Smooth muscle cell of the brain vasculature (primary cell): ENCODE data around the gene TSR1.

Source experiments
- DNase-seq: peaks from one replicate; pipeline ENCODE4 v3.0.0-alpha.2; 2012; ENCODE audit warnings: low read depth, low spot score

TSR1 gene

DNA sequence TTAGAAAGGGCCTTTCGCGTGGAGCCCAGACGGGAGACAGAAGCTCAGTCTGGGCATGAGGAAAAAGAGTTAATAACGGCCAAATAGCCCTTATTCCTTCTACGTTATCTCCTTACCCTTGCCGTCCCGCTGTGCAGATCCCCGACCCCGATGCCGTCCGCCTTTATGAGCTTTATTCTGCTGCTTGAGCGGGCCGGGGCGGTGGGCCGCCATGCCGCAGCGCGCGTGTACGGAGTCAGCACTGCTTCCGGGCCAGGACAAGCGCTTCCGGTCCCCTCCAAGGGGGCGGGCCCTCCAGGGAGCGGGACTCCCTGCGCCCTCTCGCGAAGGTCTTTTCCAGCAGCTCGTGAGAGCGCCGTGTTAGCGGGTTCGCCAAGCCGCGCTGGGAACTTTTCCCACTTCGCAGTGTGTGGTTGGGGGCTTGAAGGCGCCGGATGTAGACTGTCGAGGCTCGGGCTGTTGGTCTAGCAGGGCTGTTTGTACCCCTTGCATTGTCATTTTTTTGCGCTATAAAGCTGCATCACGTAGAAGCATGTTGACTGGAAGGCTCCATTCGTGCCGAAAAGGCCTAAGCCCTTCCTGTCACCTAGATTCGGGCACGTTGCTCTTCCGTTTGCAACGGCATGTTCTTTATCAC lies at the start of gene TSR1:
TSR1 (minus strand) TSS at position 243 of the 637 bp plus-strand sequence; CDS start at position 213, 30 bp downstream.
- peak; percentile 74 for DNase-seq

DNA sequence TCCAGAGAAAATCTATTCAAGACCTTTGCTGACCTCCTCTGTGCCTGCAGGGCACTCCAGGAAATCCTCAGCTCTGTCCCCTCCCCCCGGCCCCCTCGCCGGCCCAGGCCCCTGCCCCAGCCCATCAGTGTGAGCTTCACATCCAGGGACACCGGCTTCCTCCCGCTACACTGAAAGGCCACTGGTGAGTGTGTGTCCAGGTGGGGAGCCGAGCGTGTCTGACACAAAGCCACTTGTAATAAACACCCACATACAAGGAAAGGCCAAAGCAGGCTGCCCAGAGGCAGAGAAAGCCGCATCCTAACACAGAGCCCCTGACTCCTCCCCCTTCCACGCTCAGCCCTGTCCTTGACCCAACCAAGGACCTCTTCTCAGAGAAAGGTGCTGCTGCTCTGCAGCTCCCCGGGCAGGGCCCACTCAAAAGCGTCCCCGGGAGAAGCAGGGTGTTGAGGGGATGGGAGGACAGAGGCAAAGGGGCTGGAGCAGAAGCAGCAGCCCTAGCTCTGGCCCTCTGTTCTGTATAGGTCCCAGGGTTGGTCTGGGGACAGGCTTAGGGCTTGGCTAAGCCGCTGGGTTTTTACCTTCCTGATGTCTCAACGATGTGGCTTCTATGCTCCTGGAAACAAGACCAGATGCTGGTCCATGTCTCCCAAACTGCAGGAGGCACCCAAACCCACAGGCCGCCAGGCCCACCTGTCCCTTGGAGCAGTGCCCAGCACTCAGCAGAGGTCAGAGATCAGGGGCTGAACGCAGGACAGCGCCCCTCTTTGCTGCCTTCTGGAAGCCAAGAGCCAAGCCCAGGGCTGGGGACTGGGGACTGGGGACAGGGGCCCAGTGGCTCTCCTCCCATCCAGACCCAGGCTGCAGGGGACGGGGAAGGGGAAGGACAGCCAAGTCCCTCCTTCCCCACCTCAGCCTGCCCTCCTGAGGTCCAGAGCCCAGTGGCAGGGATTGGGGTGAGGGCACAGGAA lies 49.3 kb upstream of the TSR1 start:
- DNase-seq: no peak

DNA sequence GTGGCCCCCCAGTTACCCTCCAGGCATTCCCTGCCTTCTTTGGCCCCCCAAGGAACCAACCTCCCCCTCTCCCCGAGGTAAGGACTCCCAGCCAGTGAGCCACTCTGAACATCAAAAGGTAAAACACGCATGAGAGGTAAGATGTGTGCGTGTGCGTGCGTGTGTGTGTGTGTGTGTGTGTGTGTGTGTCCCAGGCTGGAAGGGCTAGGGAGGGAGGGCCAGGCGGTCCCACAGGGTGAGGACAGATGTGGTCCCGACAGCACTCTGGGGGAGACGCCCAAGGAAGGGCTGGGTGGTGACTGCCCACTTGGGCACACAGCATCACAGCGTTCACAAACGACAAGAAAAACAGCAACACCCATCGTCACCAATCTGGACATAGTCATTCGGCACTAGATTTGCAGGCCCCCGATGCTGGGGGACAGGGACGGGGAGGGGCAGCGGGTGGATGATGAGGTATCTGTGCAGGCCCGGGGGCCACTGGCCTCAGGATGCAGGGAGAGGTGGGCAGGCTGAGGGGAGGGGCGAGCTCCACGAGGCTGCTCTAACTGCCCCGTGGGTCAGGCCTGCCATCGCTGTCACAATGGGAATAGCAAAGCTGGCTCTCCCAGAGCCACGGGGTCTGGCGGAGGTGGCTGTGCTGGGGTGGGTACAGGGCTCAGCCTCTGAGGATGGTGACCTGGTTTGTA lies 48.3 kb upstream of the TSR1 start:
- DNase-seq: no peak

DNA sequence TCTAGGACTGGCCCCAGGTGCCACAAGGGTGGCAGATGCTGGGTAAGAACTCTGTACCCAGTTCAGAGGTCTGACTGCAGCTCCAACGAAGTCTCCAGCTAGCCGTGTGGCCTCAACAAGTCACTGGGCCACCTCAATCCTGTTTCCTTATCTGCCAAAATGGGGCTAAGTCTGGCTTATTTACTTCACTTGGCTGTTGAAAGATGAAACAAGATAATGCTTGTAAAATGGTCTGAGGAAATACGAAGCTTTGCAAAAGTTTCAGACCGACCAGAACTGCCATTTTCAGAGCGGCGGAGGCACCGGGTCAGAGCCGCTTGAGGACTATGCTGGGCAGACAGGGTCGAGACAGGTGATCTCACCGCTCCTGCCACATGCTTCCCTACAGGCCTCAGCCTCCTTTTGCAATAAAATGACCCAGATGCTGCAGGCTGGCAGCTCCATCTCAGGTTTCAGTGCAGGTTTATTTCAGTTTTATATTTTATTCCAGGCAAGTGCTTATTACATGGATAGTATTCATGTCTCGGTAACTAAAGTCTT lies 47.4 kb upstream of the TSR1 start:
- DNase-seq: no peak

DNA sequence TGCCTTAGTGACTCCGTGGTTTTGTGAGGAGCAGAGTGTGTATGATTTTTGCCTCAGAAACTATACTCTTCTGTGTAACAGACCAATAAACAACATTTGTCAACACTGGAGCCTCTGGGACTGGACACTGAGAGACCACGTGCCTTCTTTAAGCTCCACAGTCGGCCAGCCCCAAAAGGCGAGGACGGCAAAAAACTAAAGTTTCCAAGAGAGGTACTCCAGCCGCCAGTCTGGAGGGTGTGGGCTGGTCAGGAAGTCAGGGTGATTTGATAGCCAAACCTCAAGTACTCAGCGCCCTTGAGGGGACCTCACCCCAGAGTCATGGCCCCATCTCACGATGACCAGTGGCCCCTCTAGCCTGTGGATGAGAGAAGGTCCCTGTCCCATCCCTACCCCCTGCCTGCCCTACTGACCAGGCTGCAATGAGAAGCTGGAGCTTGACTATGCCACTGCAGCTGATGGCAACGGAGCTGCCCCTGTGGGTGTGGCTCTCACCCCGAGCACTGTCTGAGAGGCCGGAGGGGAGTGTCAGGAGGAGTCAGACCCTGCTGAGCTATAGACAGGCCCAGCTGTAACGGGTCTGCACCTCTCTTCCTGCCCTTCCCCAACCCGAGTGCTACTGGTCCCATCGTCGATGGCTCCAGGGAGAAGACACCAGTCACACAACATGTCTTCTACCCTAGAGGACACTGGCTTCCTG lies 44.8 kb upstream of the TSR1 start:
- no peak for DNase-seq

DNA sequence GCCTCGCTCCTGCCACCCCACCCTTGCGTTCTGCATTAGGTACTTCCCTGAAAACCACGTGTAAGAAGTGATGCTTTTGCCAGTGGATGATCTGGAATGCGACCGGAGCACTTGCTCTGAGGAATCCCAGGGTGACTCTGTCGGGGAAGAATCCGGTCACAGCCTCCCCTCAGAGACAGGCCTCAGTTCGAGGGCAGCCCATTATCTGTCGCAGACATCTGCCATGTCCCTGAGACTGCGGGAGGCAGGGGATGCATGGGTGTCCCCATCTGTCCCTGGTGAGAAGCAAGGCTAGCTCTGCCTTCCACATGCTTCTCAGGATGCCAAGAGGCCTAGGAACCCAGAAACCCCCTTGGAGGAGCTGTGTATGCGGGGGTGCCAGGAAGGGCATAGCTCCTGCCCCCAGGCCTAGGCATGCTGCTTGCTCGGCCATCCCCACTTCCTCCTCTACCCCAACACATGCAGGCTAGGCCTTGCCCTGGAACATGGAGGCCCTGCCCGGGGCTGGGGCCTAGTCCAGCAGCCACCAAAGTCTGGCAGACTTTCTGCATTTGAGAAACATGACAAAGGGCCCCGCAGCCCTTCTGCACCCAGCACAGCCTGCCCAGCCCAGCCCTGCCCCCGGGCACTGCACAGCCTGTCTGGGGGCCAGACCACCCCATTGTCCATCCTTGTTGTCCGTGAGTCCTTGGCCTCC lies 44.1 kb upstream of the TSR1 start:
- no peak for DNase-seq

DNA sequence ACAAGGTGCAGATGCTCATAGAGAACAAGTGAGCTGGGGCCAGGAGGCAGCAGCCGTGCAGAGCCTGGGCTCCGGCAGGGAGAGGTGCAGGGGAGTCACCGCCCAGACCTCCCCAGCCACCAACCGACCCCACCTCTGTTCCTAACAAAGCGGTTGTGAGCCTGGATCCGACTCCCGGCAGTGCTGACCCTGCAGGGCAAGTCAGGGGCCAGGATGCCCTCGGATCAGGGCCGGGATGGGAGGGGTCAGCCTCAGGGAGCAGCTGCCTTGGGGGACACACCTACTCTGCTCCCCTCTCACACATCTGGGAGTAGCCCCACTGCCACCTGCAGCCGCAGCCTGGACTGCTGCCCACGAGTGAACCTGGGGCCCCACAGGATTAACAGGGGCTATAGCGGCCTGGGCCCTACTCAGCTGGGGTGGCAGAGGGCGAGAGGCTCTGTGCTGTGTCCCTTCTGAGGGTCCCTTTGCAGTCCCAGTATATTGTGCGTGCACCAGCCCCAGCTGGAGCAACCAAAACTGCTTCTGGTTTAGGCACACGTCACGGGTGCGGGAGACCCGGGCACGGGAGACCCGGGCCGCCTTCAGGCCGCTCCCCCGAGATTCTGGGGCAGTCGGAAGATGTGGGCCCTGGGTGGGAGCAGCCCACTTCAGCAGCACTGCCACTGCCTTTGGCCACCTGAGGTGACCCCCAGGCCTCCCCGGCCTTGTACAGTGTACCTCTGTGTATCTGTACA lies 43.4 kb upstream of the TSR1 start:
- no peak for DNase-seq

DNA sequence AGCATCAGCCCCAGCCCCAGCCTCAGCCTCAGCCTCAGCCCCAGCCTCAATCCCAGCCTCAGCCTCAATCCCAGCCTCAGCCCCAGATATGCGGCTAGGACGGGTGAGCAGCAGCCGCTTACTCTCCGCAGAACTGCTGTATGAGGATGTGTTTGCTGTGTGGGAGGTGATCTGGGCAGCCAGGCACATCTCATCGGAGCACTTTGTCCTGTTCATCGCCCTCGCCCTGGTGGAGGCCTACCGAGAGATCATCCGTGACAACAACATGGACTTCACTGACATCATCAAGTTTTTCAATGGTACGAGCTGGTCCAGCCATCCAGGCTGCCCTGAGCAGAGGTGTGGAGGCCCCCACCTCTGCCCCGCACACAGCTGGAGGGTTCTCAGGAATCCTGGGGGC lies 42.6 kb upstream of the TSR1 start:
- DNase-seq: no peak

DNA sequence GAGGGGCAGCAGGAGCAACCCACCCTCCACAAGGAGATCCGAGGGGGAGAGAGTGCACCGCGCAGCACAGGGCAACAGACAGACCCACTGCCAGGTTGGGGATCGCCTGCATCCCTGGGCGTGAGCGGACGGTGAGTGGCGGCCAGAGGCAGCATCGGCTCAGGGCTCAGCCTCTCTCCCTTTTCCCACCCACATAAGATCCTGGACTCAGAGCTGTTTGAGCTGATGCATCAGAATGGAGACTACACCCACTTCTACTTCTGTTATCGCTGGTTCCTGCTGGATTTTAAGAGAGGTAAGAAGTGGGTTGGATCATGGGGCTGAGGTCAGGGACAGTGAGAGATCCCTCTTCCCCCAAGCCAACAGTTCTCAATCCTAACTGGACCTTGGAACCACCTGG lies 41.4 kb upstream of the TSR1 start:
- no peak for DNase-seq

DNA sequence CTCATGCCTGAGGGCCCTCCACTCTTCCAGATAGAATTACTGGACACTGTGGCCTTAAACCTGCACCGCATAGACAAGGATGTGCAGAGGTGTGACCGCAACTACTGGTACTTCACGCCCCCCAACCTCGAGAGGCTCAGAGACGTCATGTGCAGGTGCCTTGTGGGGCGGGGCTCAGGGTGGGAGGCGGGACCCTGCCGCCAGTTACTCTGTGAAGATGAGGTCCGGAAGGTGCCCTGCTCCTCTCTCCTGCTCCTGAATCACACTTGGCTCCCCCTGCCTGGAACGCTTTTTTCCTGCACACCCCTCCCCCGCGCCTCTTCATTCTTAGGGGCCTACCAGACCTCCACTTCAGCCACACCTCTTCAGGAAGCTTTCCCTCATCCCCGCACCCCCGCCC lies 39.9 kb upstream of the TSR1 start:
- DNase-seq: no peak

DNA sequence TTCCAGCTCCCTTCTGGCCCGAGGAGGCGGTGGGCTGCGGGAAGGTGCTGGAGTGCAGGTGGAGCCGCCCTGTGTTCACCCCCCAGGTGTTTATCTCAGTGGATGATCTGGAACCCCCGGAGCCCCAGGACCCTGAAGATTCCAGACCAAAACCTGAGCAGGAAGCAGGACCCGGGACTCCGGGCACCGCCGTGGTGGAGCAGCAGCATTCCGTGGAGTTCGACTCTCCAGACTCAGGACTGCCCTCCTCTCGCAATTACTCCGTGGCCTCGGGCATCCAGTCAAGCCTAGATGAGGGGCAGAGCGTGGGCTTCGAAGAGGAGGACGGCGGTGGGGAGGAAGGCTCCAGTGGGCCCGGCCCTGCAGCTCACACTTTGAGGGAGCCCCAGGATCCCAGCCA lies 39.1 kb upstream of the TSR1 start:
- no peak for DNase-seq

DNA sequence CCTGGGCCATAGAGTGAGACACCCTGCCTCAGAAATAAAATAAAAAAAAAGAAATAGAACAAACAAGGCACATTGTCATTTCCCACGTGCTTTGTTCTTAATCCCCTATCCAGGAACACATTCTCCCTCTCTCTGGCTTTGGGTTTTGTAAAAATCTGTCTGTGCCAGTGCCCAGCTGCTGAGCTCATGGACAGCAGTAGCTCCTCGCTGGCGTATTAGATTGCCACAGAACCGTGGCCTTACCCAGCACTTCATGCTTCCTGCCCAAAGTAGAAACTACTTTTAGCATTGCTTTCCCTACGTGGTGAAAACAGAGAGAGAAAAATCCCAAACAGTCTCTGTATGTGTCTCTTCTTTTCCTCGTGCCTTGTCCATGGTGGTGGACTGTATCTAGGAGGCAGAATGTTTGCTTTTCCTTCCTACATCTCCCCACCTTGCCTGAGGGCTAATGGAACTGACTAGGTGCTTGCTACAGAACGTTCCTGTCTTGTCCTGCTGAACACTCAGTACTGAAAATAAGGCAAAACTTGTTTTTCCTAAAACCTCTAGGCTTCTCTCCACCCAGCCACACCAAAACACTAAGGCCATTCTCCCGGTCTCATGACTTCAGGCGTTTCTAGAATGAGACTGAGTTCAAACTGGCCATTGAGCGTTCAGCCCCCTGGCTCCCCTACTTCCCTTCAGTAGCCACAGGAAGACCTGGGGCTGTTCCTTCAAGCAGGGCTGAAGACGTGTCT lies 38.5 kb upstream of the TSR1 start:
- no peak for DNase-seq

DNA sequence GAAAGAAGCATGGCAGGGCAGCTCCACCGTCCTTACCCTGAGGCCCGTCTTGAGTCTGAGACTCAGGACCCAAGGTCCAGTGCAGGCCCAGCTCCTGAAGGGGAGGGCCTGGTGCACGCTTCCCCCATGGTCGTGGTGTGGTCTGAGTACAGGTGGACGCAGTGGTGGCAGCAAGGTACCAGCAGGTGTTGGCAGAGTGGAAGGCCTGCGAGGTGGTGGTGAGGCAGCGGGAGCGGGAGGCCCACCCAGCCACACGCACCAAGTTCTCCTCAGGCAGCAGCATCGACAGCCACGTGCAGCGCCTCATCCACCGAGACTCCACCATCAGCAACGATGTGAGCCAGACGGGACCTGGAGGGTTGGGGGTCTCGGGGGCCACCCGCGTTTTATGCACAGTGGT lies 36.9 kb upstream of the TSR1 start:
- no peak for DNase-seq

DNA sequence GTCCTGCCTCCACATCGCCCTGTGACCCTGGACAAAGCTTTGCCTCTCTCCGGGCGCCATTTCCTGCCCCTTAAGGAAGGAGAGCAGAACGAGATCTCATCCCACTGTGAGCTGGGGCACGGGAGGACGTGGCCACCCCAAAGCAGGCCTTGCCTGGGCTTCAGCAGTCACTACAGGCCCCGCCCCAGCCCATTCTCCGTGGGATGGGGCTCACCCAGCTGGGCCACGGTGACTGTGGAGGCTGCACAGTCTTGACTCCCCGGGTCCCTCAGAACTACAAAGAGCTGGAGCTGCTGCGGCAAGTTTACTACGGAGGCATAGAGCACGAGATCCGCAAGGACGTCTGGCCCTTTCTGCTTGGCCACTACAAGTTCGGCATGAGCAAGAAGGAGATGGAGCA lies 36.4 kb upstream of the TSR1 start:
- no peak for DNase-seq

DNA sequence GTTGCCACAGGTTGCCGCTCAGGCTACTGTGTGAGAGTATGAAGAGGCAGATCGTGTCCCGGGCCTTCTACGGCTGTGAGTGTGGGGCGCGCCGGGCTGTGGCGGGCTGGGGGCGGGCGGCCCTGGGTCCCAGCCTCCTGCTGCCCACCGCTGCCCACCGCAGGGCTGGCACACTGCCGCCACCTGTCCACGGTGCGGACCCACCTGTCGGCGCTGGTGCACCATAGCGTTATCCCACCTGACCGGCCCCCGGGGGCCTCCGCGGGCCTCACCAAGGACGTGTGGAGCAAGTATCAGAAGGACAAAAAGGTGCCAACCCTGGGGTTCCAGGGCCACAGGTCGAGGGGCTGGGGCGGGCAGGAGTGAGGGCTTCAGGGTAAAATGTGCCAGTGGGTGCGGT lies 35.9 kb upstream of the TSR1 start:
- DNase-seq: no peak

DNA sequence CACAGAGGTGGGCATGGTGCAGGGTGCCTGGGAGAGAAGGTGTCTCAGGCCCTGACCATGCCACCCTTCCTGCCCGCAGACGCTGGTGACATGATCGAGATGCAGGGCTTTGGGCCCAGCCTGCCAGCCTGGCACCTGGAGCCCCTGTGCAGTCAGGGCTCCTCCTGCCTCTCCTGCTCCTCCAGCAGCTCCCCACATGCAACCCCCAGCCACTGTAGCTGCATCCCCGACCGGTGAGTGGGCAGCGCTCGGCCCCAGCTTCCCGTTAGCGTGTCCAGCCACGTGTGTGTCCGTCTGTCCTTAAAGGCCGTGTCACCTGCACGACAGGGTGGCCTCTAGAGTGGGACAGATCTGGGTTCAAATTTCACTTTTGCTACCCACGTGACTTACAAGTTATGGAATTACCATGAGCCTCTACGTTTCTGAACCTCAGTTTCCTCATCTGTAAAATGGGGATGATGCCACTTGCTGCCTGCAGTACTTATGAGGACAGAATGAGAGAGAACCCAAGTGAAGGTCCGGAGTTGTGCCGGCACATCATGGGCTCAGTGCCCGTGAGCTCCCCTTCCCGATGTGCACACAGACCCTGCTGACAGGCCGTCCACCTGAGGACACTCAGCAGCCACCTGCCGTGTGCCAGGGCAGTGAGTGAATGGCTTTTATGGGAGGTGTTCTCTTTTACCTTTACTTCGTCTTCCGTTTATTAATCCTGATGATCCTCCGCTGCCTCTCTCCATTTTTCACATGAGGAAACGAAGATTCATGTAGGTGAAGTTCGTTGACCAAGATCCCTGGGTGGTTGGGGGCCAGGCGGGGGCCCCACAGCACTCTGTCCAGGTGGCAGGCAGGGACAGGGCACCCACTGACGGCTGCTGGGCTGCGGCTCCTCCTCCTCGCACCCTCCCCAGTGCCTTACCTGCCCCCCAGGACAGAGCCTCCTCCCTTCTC lies 35.2 kb upstream of the TSR1 start:
- DNase-seq: no peak

DNA sequence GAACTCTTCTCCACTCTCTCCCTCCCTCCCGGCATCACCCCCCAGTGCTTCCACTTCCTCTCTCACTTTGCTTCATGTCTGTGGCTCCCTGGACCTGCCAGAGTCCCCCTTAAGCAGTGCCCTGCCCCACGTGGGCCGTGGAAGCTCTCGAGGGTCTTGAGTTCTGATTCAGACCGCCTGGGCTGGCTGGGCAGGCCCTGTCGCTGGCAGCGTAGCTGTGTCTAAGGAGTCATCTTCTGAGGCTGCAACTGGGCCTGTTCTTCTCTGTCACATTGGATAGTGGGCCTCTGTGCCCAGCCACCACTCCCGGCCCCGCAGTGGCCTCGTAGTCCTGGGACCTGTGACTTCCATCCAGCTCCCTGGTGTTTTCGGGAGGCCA lies 33.9 kb upstream of the TSR1 start:
- DNase-seq: no peak

DNA sequence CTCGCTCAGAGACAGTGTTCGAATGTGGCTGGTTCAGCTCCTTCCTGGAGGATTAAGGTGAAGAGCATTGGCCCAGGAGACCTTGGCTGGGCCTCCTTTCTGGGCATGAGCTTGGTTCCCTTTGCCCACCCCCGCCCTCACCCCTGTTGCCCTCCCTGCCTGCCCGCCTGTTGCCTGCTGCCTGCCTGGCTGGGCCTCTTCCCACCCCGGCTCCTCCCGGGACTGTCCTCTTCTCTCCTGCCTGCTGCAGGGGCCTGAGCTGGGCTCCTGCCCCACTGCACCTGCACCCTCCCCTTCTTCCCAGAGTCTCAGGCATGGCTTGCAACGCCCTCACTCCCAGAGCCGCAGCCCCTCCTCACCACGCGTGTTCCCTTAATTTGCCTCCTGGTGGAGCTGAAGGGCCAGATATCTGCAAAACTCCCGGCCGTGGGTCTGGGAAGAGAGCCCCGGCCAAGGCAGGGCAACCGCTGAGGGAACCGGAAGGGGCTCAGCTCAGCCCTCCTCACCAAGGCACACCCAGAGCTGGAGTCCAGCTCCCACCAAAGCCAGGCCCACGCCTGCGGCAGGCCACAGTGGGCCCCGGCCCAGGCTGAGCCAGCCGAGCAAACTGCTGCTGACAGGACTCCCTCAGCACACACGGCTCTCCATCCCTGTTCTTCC lies 33.4 kb upstream of the TSR1 start:
- DNase-seq: no peak
